Panc1 (cell line): ENCODE measurements around the gene PRXL2C. TPM values are rescaled to one million over a fixed set of nuclear protein-coding genes. Genes with fewer than 3 reads are reported as not detected.

Experiments used
- ATAC-seq: fragments of 200-7000 bp; cut with Tn5 transposase; 2 replicates; pipeline ENCODE4 v1.9.1; 2020; ENCODE audit warnings: mild to moderate bottlenecking, moderate library complexity
- BruUV-seq: library from RNA; stranded (reverse); fragments of 400-500 nt; replicated peaks from 2 replicates; lab custom pipeline; 2021; lab: Mats Ljungman, UMichigan
- CTCF ChIA-PET: fragments of 300-600 bp; sonication (Branson Sonifier 250); formaldehyde crosslinking; loops from one replicate; lab custom pipeline; 2022; ENCODE audit warnings: antibody characterized with exemption; lab: Charles Lee
- POLR2A ChIA-PET: fragments of 300-600 bp; sonication (Branson Sonifier 250); formaldehyde crosslinking; loops from one replicate; lab custom pipeline; 2022; ENCODE audit warnings: antibody characterized with exemption; lab: Charles Lee
- DNase-seq: peaks from one replicate; pipeline ENCODE4 v3.0.0-alpha.2; 2010; ENCODE audit warnings: low read depth, low spot score
- H3K27ac ChIP-seq: 2 replicates; pipeline ENCODE4 v1.5.1; 2011; ENCODE audit warnings: mild to moderate bottlenecking, low read length, inconsistent platforms
- H3K27me3 ChIP-seq: fragments of 200-500 bp; sonication (Bioruptor generic); 2 replicates; pipeline ENCODE4 v1.6.0; 2014; ENCODE audit warnings: low read length, inconsistent platforms; ENCODE audit not compliant: control insufficient read depth, insufficient read depth
- H3K36me3 ChIP-seq: fragments of 200-500 bp; sonication (Bioruptor generic); 2 replicates; pipeline ENCODE4 v1.5.1; 2014; ENCODE audit warnings: inconsistent platforms, mild to moderate bottlenecking, low read length, moderate library complexity; ENCODE audit not compliant: control insufficient read depth, insufficient read depth
- H3K4me1 ChIP-seq: 2 replicates; pipeline ENCODE4 v1.5.1; 2011; ENCODE audit warnings: inconsistent platforms, mild to moderate bottlenecking, low read length, moderate library complexity; ENCODE audit not compliant: control insufficient read depth, insufficient read depth
- H3K4me3 ChIP-seq, 2 experiments: 2 replicates each; pipeline ENCODE4 v1.5.1; 2011 to 2012; ENCODE audit warnings: low read depth in 2 of 2, low read length in 2 of 2, mild to moderate bottlenecking in 2 of 2, inconsistent platforms in 1 of 2, moderate library complexity in 1 of 2
- H3K9me3 ChIP-seq: fragments of 200-500 bp; sonication (Bioruptor generic); 2 replicates; pipeline ENCODE4 v1.5.1; 2014; ENCODE audit warnings: low read depth, mild to moderate bottlenecking, inconsistent platforms, low read length, moderate library complexity; ENCODE audit not compliant: control insufficient read depth, insufficient read depth
- CTCF ChIP-seq: fragments of 450-650 bp; IDR thresholded peaks from 2 replicates; pipeline ENCODE4 v1.5.1; 2017; ENCODE audit warnings: mild to moderate bottlenecking
- POLR2AphosphoS5 ChIP-seq: IDR thresholded peaks from 2 replicates; pipeline ENCODE4 v1.6.1; 2012; ENCODE audit warnings: mild to moderate bottlenecking, low read depth, low read length, moderate library complexity
- REST ChIP-seq, 2 experiments: IDR thresholded peaks; 2 replicates each; pipeline ENCODE4 v1.6.1; 2011 to 2012; ENCODE audit warnings: low read depth in 2 of 2, control low read depth in 1 of 2, low read length in 1 of 2, mild to moderate bottlenecking in 1 of 2, moderate library complexity in 1 of 2; ENCODE audit not compliant: insufficient read depth in 1 of 2
- SIN3A ChIP-seq: IDR thresholded peaks from 2 replicates; pipeline ENCODE4 v1.6.1; 2012; ENCODE audit warnings: low read depth, mild to moderate bottlenecking, low read length, moderate library complexity, borderline replicate concordance; ENCODE audit not compliant: insufficient read depth
- TCF7L2 ChIP-seq: IDR thresholded peaks from 2 replicates; pipeline ENCODE4 v1.6.1; 2011; ENCODE audit warnings: mild to moderate bottlenecking, low read depth, low read length, inconsistent platforms
- in situ Hi-C: cut with HindIII; loops from 2 replicates; pipeline ENCODE4 v1.10.0; 2016; ENCODE audit warnings: low sequenced_read_pairs, low pct_unique_long_range_greater_than_20kb
- intact Hi-C: fragments of 100-400 bp; cut with micrococcal nuclease; formaldehyde crosslinking; loops from one replicate; pipeline ENCODE4 v1.10.0; 2022; ENCODE audit not compliant: unreplicated experiment
- total RNA-seq: library from RNA; stranded (reverse); gene quantifications from one replicate; pipeline ENCODE4 v1.2.1, GENCODE V29; 2021; ENCODE audit not compliant: unreplicated experiment

PRXL2C gene
- total RNA-seq, 1 experiment from 2014 or later = 14.0 TPM

GRCh38 chr9:96599298-96599697 is 55.8 kb downstream of the PRXL2C start:
- ChIA-PET POLR2A (no interaction called here), CTCF (interaction anchor here (0.7 kb wide), 1 partner anchor 1398 kb away, joined by 3 read pairs; no protein-coding TSS in a partner anchor)
- in situ Hi-C loops (no loop called here), intact Hi-C loops (no loop called here)
- BruUV-seq = no TSS peak
- no peak for ATAC-seq
- Histone ChIP-seq H3K9me3 (no peaks in the 10 kb centered on the region), H3K27ac (no peak overlapping the region), H3K4me3 (no peak overlapping the region), H3K36me3 (no peaks in the 10 kb centered on the region), H3K4me1 (no peaks in the 10 kb centered on the region; the same call in 1 of the 2 replicates), H3K27me3 (no peaks in the 10 kb centered on the region)
- TF ChIP-seq REST (IDR thresholded peaks at IDR 0.05; ENCODE audit: insufficient read depth in 1 of 2, low read depth in 2 of 2, low read length in 1 of 2) = no peak
- no peak for TF ChIP-seq CTCF
- TF ChIP-seq SIN3A = no peak
- TF ChIP-seq POLR2AphosphoS5 = no peak
- no peak for TF ChIP-seq TCF7L2
- DNase-seq = no peak

GRCh38 chr9:96596601-96597111 is 58.5 kb downstream of the PRXL2C start:
- DNase-seq (no peak), ATAC-seq (no peak)
- ChIA-PET CTCF (no interaction called here), POLR2A (no interaction called here)
- Histone ChIP-seq H3K27ac (no peak overlapping the region), H3K9me3 (no peaks in the 10 kb centered on the region), H3K4me3 (no peak overlapping the region), H3K4me1 (no peaks in the 10 kb centered on the region), H3K27me3 (no peaks in the 10 kb centered on the region), H3K36me3 (no peaks in the 10 kb centered on the region)
- TF ChIP-seq REST (IDR thresholded peaks at IDR 0.05; ENCODE audit: insufficient read depth in 1 of 2, low read depth in 2 of 2, low read length in 1 of 2) (no peak), CTCF (no peak), TCF7L2 (no peak), POLR2AphosphoS5 (no peak), SIN3A (no peak)
- no TSS peak for BruUV-seq
- in situ Hi-C loops = no loop called here
- intact Hi-C loops = no loop called here
